ENCODE results near the gene IL1RAPL1.

DNA sequence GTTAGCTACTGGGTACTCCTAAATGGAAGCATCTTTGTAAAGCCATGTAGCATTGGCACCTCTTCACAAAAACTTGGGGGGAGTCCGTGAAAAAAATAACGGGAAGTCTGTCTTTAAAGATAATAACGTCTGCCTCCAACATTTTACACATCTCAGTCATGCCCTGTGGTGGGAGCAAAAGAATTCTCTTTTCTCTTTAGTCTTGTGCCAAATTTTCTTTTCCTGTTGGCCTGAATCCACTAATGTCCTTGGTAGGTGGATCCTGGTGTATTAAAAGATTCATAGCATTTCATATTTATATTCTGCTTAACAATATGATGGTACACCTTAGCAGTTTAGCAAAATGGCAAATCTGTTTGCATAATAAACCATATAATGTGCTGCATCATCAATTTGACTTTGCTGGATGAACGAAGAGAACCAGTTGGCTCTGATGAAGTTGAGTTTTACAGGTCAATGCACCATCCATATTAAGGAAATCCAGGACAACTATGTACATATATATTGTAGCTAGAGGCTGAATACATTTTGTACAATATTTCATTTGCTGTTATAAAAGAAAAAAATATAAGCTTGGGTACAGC is 881.8 kb downstream of the IL1RAPL1 start:
- TF ChIP-seq, protein P1, sequence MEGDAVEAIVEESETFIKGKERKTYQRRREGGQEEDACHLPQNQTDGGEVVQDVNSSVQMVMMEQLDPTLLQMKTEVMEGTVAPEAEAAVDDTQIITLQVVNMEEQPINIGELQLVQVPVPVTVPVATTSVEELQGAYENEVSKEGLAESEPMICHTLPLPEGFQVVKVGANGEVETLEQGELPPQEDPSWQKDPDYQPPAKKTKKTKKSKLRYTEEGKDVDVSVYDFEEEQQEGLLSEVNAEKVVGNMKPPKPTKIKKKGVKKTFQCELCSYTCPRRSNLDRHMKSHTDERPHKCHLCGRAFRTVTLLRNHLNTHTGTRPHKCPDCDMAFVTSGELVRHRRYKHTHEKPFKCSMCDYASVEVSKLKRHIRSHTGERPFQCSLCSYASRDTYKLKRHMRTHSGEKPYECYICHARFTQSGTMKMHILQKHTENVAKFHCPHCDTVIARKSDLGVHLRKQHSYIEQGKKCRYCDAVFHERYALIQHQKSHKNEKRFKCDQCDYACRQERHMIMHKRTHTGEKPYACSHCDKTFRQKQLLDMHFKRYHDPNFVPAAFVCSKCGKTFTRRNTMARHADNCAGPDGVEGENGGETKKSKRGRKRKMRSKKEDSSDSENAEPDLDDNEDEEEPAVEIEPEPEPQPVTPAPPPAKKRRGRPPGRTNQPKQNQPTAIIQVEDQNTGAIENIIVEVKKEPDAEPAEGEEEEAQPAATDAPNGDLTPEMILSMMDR (conservative IDR thresholded peaks at IDR 0.05 in 1 of 2, IDR thresholded peaks at IDR 0.05 in 1 of 2; ENCODE audit: low read depth in 1 of 2, low read length in 2 of 2): no peak
- no peak for TF ChIP-seq EZH2 (IDR thresholded peaks at IDR 0.05; ENCODE audit: low read length, missing control alignments)

Measured in fibroblast of lung (primary cell).